Measurements from ENCODE around the gene TTC22.
A peak's percentile ranks its signal among the peaks of the same experiment; 100 is the strongest.

The TTC22 gene

GRCh38 chr1:54808443-54809207, 7.5 kb upstream of the TTC22 start:
- no peak for DNase-seq (ENCODE audit: low read depth)

DNA sequence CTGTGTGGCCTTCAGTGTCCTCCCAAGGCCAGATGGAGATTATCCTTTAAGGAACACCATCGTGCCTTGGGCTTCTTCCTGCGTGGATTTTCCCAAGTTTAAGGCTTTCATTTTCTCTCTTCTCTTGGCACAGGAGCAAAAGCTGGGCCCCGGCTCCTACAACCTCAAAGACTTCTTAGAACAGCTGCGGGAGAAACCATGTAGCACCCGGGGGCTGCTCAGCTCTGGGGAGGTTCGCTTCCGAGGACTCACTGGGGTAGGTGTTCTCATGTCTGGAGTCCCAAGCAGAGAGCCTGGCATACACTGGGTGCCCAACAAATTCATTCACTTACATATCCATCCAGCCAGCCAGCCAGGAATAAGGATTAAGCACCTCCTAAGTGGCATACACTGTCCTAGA, 6.6 kb upstream of the TTC22 start:
- no peak for DNase-seq (ENCODE audit: low read depth)

GRCh38 chr1:54806931-54807611, 5.9 kb upstream of the TTC22 start:
- DNase-seq (ENCODE audit: low read depth): no peak

GRCh38 chr1:54805981-54806381, 4.9 kb upstream of the TTC22 start:
- DNase-seq (ENCODE audit: low read depth): no peak

- DNase-seq (ENCODE audit: low read depth): no peak
Observed at GRCh38 chr1:54805466-54805865, 4.3 kb upstream of the TTC22 start.

DNA sequence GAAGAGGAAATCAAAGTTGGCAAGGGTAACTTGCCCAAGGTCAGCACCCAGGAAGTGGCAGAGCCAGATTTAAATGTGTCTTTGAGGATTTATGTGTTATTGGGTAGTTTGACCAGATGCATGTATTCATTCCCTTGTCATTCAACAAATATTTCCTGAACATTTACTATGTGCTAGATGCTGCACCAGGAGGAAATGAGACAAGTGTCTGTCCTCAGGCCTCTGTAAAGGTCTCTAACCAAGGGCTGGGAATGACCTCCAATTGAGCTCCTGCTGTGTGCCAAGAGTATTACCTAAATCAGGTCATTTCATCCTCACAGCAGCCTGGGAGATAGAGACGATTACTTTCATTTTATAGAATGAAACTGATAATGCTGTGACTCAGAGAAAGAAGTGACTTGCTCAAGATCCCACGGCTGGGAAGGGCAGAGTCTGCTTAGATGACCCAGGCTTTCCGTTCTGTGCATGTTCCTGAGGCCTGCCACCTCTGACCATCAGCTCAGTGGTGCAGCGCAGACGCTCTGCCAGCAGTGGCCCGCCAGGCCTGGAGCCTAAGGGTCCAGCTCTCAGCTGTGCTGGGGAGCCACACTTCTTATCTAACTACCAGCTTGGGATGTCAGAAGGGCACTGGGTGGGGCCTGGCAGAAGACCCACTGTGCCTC, 3.5 kb upstream of the TTC22 start:
- DNase-seq (ENCODE audit: low read depth): no peak

DNA sequence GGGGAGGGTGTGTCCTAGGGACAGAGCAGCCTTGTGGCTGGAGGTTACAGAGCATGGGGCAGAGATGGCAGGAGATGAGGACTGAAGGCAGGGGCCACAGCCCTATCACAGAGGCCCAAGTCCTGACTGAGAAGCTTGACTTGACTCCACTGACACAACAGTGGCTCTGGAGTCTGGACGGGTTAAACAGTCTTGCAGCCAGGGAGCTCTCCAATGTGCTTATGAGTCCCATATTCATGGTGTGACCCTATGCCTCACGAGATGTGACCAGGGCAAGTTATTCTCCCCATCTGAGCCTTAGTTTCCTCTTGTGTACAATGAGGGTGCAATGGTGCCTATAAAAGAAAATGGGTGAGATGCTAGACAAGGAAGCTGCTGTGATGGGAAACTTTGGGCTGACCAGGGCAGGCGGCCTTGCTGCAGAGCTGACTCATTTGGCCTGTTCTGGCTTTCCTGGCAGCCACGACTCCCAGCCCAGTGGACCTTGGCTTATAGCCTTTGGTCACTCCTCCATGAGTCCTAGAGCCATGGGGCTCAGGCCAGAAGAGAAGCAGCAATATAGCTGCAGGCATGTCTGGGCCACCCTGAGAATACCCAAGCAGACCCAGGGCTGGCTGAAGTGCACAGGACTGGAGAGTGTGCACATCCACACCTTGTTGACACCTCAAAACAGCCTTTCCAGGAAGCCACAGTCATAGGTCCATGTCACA, 2.8 kb upstream of the TTC22 start:
- DNase-seq (ENCODE audit: low read depth): no peak

GRCh38 chr1:54800041-54800898, 853 bp downstream of the TTC22 start:
- no peak for DNase-seq (ENCODE audit: low read depth)

DNA sequence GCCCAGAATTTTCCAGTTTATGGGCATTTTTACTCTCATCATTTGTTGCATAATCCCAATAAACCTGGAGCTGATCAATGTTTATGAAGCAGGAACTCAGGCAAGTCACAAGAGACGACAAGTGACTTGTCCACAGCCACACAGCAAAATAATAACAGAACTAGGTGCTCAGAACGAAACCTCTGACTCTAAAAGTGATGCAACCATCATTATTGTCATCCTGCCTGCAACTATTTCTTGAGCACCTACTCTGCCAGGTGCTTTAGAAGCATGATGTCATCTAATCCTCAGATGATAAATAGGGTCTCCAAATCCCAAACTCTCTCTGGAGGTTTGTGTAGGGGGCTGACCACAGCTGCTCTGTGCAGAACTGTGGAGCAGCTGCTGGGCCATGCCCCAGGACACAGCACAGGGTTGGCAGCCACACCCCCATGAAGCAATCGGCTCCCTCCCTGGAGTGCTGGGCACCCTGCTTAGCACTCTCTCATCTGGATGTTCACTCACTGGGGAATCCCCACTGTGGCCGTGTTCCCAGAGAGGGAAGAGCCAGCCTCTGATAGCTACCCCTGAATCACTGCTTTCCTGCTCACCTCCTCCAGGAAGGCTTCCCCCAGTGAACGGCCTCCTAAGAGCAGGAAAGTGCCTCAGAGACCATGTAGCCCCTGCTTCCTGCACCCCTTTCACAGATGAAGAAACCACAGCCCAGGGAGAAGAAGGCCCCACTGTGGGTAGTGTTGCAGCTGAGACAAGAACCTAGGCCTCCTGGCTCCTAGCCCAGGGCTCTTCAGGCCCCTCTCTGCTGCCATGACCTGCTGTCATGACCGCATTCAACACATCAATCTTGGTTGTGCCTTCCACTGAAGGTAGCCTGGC, 2.1 kb downstream of the TTC22 start:
- DNase-seq (ENCODE audit: low read depth): peak; percentile 9

- DNase-seq (ENCODE audit: low read depth): no peak
Observed at GRCh38 chr1:54798206-54798605, 2.9 kb downstream of the TTC22 start.

DNA sequence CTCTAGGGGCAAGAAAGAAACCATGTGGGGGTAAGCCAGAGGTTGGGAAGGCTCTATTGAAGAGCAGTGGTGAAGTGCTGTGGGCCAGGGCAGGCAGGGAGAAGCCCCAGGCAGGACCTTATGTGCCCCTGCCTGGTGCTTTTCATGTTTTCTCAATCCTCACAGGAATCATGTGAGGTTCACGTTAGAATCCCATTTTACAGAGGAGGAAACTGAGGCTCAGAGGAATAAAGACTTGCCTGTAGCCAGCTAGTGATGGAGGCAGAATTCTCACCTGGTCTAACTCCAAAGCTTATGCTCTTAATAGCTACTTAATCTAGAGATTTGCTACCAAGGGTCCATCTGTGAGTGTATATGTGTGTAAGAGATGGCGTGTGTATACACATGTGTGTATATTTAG, 4.2 kb downstream of the TTC22 start:
- no peak for DNase-seq (ENCODE audit: low read depth)

DNA sequence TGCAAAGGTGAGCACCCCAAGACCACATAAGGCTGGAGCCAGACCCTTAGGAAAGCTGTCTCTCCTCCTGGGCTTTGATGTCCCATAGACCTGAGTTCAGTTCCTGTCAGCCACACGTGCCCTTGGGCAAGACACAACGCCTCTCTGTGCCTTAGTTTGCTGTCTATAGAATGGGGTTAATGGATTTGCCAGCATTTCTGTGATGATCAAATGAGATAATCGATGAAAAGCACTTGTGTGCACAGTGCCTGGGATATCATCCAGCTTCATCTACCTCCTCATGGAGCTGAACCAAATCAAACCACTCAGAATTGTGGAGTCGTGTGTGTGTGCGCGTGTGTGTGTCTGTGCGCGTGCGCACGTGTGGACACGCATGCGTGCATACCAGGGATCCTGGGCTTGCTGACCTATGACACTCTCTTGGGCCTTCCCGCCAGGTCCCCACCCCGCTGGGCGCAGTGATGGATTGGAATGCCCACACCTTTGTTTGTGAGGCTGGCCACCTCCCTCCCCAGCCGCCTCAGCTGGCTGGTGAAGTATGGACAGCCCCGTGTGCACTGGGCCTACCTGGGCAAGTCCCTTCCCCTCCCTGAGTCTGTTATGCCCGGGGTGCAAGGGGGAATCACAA, 5.2 kb downstream of the TTC22 start:
- DNase-seq (ENCODE audit: low read depth): no peak

DNA sequence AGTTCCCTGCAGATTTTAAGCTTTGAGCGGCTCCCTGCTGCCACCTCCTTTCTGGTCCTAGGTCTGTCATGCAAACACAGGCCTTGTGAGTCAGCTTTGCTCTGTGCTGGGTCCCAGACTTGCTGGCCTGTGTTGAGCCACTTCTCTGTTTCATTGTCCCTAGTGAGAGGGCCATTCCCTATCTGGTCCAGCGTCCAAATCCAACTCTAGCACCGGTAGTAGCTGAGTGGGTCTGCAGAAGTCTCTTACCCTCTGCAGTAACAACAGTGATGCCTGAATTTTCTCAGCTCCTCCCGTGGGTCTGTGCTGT, 5.8 kb downstream of the TTC22 start:
- DNase-seq (ENCODE audit: low read depth): no peak

DNA sequence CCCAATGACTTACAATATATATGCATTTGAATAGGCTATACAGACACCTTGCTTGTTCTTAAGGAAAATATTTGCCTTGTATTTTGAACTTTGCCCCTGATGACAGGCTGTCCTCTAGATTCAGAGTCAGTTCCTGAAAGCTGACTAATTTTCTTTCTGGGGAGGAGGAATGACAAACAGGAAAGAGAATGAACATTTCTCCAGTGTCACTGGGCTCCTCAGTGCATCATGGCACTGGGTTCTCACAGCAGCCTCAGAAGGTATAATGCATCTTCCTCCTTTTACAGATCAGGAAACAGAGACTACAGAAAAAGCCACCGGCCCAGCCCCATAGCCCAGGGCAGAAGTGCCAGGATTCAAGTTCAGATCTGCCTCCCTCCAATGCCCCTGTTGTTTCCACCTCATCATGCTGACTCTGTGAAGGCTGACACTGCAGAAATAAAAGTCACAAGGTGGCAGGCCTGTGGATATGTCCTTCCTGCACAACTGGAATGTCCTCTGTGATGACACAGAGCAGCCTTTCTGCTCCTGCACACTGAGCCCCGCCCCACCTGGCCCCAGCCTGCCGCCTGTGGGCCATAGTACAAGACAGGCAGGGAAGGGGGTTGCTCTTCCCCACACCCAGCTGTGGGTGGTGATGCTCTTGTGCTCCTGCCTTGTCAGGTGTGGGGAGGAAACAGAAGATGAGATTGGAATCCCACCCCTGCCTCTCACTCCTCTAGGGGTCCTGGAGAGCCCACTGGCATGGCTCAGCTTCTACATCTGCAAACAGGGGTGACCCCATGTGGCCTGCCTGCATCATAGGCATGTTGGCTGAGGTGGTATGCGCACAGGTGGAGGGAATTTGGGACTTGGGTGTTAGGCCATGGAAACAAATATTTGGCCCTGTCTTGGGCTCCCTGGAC, 6.4 kb downstream of the TTC22 start:
- DNase-seq (ENCODE audit: low read depth): no peak

DNA sequence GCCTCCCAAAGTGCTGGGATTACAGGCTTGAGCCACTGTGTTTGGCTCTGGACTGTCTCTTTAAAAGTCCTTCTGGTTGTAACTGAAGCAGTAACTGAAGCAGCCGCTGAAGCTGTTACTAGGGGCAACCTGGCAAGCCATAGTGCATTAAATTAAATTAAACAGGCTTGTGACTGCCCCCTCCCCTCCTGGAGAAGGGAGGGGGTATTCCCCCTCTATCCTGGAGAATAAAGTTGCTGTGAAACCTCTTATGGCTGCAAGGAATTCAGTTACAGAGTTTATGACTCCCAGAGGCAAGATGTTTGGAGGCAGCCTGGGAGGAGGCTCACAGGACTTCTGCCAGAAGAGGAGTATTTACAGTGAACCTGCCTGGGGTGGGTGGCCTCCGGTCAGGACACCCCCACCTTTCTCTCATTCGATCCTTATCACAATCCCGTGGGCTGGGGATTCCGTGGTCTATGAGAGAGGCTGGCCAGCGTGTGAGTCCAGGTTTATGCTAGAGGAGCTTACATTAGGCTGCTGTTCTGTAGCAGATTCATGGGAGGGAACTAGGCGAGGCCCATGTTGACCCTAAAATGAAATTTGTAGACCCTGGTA, 8.3 kb downstream of the TTC22 start:
- no peak for DNase-seq (ENCODE audit: low read depth)

- no peak for DNase-seq (ENCODE audit: low read depth)
Observed at GRCh38 chr1:54791880-54792522, 9.1 kb downstream of the TTC22 start.

DNA sequence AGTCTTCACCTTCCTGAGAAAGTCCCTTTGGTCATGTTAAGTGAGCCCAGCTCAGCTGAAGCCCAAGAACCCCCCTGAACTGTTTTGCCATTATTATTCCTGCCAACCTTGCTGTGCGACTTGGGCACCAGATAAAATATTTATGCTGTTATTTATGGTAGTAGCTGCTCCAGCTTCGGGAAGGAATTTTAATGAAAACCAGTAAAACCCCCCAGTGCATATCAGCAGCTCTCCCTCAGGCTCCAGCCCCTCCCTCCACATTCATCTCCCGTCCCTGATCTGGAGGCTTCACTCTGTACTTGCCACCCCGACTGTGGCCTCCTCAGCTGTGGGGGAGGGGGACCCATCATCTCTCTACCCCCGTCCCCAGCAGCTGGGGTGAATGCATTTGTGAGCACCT, 12.7 kb downstream of the TTC22 start:
- DNase-seq (ENCODE audit: low read depth): no peak

DNA sequence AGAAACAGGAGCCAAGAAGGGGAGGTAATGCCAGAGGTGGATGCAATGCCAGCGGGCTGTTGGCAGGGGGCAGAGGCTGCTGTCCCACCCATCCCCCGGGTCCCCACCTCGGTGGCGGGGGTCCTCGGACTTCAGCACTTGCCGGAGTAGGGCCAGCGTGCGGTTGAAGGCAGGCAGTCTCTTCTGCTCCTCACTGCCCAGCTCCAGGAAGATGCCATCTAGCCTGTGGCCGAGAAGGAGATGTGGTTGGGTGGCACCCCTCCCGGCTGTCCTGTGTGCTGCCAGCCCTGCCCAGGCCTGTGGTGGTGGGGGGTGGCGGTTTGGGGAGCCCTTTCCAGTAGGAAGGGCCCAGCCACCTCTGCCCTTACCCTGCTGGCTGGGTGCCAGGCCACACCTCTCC, 13.5 kb downstream of the TTC22 start:
- DNase-seq (ENCODE audit: low read depth): no peak

Data from T-helper 22 cell (primary cell).